CD1c-positive myeloid dendritic cell (primary cell): ENCODE results near the gene RNU1-2.
"Not testable (repeated sequence)": the region's sequence is repeated elsewhere in the genome, so short reads cannot be mapped to it uniquely, and the experiment has no call there.

ENCODE experiments used
- DNase-seq: peaks from one replicate; pipeline ENCODE4 v3.0.0-alpha.2; 2016; ENCODE audit errors: extremely low spot score

RNU1-2 gene

DNA sequence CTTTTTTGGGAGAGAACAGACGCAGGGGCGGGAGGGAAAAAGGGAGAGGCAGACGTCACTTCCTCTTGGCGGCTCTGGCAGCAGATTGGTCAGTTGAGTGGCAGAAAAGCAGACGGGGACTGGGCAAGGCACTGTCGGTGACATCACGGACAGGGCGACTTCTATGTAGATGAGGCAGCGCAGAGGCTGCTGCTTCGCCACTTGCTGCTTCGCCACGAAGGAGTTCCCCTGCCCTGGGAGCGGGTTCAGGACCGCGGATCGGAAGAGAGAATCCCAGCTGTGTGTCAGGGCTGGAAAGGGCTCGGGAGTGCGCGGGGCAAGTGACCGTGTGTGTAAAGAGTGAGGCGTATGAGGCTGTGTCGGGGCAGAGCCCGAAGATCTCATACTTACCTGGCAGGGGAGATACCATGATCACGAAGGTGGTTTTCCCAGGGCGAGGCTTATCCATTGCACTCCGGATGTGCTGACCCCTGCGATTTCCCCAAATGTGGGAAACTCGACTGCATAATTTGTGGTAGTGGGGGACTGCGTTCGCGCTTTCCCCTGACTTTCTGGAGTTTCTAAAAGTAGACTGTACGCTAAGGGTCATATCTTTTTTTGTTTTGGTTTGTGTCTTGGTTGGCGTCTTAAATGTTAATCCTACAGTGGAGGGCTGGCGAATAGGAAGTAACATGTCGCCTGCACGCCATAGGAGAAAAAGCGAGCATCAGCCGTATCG, at the start of gene RNU1-2:
RNU1-2 (plus strand) TSS at position 383 of the 718 bp plus-strand sequence.
- peak; percentile 94 for DNase-seq

DNA sequence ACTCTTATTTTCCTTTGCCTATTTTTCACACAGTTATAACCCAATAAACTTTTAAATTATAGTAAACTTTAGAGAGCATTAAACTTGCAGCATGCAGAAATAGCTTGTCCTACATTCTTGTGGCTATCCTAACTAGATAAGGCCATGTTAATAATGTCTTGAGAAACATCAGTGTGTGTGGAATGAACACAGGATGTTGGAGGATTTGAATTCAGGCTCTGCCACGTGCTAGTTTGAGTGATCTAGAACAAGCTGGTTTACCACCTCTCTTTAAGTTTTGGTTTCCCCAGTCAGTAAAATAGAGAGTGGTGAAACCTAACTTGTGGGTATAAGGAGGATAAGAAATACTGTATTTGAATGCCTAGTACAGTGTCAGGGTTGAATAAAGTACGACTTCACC, 39.6 kb upstream of the RNU1-2 start:
- not testable (repeated sequence) for DNase-seq

DNA sequence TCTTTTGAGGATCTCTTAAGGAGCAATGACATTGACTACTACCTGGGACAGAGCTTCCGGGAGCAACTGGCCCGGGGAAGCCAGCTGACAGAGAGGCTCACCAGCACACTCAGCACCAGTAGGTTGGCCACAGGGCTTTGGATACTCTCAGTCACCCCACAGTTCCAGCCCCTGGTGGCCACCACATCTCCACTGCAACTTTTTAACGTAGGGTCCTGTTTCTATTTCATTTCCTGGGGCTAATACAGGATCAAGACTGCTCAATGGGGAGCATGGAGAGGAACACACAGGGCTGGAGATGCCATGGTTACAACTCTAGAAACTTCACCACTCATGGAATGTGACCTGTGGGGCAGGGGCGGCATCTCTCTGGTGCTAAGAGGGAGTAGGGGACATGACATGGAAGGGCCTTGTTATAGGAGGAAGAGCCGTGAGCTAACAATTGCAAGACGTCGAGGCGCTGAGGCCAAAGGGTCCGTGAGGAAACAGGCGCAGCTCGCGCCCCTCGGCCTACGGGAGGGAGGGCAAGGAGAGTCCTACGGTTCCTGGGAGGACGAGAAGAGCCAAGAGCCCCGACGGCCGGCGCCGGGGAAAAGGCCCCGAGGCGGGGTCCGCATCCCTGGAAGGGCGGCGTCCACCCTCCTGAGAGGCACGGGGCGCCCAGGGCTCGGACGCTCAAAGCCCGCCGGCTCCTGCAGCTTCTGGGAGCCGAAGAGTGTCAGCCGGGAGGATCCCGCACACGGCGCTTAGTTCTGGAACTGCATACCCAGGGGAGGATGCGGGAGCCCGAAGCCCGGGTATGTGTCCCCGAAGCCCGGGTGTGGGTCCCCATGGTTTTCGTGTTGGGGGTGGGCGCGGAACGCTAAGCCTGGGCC, 36.4 kb upstream of the RNU1-2 start:
- not testable (repeated sequence) for DNase-seq

DNA sequence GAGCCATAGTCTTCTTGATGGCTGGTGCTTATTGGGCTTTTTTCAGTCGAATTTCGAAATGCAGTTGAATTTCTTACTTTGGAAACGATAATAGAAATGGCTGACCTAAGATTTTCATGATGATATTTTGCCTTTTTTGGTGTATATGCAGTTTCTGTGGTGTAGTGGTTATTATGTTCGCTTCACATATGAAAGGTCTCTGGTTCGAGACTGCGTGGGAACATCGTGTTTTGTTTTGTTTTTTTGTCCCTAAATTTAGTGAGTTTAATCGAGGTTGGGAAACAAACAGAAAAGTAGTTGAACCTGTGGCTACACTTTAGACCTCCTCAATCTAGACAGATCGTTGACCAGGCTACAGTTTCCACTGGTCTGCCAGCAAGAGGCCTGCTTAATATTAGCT, 35.7 kb upstream of the RNU1-2 start:
- DNase-seq, result not testable (repeated sequence)

GRCh38 chr1:16861832-16862245, 33.9 kb upstream of the RNU1-2 start:
- DNase-seq, result not testable (repeated sequence)

DNA sequence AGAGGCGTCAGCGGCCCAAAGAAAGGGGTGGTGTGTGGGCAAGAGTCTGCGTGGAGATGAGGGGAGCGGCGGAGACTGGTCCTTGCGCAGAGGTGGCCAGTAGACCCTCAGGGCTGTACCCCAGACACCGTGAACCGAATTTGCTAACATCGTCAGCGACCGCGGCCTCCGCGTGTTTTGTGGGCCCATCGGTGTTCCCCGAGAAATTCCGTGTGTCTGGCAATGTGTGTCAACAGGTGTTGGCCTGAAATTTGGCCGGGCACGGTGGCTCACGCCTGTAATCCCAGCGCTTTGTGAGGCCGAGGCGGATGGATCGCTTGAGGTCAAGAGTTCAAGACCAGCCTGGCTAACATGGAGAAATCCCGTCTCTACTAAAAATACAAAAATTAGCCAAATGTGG, 33.4 kb upstream of the RNU1-2 start:
- not testable (repeated sequence) for DNase-seq

GRCh38 chr1:16863024-16863423, 32.8 kb upstream of the RNU1-2 start:
- not testable (repeated sequence) for DNase-seq

DNA sequence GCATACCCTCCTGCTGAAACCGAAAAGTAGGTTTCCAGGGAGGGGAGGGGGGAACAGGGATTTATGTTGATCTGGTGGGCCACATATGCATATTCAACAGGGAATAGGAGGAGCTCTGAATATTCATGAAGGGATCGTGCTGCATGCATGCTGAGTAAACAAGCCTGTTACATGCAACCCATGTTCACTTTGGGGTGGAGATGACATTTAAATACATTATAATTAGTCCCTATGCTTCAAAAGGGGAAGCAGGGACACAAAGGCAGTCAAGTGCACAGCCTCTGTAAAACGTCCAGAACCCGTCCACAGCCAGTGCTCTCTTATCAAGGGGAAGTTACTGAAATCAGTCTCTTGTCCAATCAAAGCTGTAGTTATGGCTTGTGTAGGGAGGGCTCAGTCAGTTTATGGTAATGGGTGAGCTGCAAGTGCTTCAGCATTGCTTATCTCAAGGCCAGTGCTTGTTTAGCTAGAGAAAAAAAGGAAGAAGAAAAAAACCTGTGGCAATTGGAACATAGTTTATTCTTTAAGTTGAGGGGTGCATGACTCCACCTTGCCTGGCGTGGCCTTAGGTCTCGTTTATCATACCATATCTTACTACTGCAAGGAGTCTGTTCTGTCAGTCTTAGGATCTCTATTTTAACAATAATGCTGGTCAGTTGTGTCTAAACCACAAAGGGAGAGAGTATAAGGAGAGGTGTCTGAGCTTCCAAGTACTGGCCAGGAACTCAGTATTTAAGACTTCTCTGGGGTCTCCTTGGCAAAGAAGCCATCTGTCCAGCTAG, 28.7 kb upstream of the RNU1-2 start:
- peak; percentile 5 for DNase-seq

GRCh38 chr1:16868787-16869186, 27.0 kb upstream of the RNU1-2 start:
- DNase-seq, result not testable (repeated sequence)

DNA sequence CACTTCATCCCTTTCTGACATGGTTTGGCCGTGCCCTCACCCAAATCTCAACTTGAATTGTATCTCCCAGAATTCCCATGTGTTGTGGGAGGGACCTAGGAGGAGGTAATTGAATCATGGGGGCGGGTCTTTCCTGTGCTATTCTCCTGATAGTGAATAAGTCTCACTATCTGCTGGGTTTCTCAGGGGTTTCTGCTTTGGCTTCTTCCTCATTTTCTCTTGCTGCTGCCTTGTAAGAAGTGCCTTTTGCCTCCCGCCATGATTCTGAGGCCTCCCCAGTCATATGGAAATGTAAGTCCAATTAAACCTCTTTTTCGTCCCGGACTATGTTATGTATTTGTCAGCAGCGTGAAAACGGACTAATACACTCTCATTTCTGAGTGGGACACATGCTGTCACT, 25.8 kb upstream of the RNU1-2 start:
- not testable (repeated sequence) for DNase-seq

- not testable (repeated sequence) for DNase-seq
Observed at GRCh38 chr1:16871171-16871570, 24.6 kb upstream of the RNU1-2 start.

- not testable (repeated sequence) for DNase-seq
Observed at GRCh38 chr1:16872152-16873075, 23.4 kb upstream of the RNU1-2 start.

DNA sequence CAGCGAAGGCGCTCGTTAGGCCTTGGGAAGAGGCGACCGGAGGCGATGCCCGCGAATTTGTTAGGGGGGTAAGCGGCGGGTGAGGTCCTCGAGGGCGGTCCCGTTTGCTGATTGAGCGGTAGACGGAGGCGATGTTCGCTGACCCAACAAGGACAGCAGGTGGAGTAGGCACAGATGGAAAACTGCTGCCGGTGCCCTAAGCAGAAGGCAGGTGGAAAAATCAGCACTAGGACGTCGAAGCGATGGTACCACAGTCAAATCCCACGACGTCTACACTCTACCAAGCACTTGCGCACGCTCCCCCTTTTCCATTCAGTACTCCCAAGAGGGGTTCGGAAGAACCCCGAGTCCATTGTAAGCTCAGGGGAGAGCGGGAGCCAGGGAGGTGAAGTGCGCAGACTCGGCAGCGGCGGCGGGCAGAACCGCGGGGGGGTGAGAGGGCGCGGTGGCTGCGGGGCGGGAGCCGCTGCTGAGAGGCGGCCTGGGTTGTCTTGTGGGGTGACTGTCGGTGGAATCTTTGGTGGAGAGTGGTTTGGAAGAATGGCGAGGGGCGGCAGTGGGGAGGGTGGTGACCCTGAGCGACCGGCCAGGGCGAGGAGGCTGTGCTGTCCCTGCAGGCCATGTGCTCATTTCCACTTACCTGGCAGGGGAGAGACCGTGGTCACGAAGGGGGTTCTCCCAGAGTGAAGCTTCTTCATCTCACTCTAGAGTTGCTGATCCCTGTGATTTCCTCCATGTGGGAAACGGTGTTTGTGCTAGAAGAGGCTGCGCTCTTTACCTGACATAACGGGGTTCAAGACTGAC, 22.5 kb upstream of the RNU1-2 start:
- DNase-seq, result peak; percentile 12

DNA sequence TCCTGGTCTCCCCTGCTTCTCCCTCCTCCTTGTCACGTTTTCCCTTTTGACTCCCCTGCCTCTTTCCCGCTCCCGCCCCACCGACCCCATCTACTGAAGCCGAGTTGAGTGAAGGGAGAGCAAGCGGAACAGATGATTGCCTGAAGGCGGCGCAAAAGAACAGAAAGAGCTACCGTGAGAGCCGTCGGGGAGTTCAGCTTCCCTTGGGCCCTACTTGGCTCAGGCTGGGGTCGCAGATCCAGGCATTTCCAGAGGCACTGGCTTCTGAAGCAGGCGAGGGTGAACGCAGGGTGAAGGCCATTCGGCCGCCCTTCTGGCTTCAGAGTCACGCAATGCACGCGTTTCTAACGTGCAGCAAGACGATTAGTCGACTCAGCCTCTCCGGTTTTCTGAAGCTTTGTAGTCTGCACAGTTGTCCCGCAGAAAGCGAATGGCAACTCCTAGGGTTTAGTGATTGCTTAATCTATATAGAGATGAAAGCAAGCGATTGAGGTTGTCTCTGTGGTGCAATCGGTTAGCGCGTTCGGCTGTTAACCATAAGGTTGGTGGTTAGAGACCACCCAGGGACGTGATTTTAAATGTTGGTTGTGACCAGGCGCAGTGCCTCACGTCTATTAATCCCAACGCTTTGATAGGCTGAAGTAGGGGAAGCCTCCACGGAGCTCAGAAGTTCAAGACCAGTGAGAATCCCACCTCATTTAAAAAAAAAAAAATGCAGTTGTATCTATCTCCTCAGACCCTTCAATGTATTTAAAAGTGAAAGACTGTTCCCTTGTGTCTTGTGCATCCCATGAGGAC, 20.6 kb upstream of the RNU1-2 start:
- DNase-seq, result not testable (repeated sequence)

DNA sequence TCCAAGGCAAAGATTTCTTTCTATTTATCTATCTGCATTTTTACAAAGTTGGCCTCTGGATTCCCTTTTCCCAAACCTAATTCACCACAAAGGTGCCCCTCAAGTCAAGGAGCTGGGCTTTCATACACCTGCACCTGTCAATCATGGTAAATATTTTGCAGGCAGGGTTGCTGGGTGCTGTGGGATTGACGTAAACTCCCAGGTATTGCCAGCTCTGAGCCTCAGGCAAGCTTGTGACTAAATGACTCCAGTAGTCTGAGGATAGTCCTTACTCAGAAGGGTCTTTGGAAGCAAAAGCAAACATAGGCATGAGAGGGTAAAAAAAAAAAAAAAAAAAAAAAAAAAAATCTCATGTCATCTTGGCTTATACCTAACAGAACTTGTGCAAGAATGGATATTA, 14.0 kb upstream of the RNU1-2 start:
- DNase-seq, result not testable (repeated sequence)

DNA sequence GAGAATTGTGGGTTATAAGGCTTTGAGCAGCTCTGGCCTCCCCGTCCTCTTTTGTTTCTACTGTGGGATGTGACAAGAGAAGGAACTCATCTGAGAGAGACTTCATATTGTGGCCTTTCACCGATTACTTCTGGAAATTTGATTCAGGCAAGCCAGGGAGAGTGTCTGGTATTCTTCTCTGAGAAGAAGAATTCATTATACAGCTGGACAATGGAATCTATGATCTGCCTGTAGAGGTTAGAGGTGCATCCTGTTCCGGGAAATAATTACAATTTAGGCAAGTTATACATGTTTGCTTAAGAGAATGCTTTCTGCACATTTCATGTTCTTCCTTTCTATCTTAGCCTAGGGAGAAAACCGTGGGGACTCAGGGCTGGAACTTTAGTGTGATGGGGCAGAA, 12.8 kb upstream of the RNU1-2 start:
- DNase-seq, result no peak

GRCh38 chr1:16884487-16884886, 11.3 kb upstream of the RNU1-2 start:
- DNase-seq, result not testable (repeated sequence)

DNA sequence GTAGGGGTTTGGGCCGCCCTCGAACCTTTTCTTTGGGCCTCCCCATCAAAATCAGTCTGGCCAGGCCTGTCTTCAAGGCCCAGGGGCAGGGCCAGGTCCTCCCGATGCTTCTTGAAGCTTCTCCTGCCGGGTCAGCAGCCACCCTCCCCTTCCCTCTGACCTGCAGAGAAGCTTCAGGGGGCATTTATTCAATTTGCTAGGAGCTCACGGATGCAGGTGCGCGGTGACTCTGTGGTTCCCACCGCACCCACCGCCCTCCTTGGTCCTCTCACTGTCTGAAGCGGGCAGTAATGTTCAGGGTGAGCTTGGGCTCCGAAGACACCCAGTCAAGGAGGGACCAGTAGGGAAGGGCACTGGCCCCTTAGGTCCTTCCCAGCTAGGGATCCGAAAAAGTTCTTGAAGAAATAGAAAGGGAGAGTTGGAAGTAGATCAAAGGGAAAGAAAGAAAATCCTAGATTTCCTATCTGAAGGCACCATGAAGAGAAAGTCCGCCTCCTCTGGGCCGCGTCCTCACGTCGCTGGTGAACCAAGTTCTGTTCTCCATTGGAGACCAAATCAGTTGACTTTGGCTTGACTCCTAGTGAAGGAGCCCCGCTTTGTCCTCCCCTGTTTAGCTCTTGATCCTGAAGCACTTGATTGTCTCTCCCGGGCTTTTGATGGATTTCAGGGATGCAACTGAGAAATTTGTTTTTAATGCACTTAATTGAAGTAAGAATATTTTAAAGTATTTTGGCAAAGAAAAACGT, 8.7 kb upstream of the RNU1-2 start:
- DNase-seq, result no peak
